KBM-7 (cell line): Measurements from ENCODE around the gene CLASRP.

Experiments used
- DNase-seq: peaks from one replicate; pipeline ENCODE4 v3.0.0-alpha.2; 2015
- in situ Hi-C: fragments of 300-500 bp; cut with MboI; formaldehyde crosslinking; loops from 2 replicates; pipeline ENCODE4 v1.14.3; 2020; ENCODE audit warnings: low sequenced_read_pairs, low pct_unique_long_range_greater_than_20kb, mixed read lengths

CLASRP gene

DNA sequence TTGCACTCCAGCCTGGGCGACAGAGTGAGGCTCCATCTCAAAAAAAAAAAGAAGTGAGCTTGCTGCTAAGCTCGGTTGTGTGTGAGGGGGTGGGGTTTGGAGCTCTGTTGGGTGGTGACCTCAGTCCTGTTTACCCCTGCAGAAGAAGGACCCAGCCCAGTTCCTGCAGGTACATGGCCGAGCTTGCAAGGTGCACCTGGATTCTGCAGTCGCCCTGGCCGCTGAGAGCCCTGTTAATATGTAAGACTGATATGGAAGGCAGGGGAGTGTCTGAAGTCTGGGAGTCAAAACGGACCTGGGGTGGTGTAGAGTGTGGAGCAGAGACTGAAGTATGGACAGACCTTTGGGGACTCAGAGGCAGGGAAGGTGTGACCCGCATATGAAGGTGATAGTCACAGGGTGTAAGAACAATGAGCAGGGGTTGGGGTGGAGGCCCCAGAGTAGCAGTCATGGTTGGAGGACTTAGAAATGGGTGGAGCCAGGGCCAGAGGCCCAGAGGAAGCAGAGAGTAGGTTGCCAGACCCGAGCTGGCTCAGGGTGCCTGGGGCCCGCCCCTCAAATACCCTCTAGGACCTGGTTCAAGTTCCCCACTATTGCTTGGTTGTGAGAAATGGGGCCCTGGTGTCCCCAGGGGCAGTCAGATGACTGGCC lies 13.2 kb downstream of the CLASRP start:
- DNase-seq: no peak
- in situ Hi-C loops: no loop called here

DNA sequence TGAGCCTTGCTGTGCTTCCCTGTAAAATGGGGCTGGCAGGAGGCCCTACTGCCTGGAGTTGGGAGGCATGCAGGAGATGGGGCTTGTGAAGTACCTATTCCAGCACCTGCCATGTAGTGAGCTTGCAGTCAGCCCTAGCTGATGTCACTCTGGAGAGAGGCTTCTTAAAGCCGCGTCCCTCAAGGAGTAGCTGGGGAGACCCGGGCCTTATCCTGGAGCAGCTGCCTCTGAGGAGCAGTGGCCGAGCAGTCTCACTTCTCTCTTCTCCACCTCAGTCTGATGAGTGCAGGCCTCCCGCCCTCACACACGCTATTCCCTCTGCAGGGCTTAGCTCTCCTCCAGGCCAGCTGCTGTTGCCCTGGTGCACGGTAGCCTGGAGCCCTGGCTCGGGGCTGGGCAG lies 18.0 kb downstream of the CLASRP start:
- DNase-seq: no peak
- in situ Hi-C loops: no loop called here

DNA sequence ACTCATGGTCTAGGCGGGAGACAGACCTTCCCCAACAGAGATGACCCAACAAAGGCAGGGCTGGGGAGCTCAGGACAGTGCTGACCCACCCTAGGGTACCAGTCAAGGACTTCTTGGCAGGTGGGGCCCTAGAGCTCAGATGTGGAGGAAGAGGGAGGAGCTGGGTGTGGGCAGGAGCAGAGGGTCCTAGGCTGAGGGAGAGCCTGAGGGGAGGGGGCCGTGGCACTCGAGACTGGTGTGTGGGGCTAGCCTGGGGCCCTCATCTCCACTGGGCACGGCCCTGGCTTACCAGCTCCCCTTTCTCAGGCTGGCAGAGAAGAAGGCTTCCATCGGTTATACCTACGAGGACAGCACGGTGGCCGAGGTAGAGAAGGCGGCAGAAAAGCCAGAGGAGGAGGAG lies 18.6 kb downstream of the CLASRP start:
- no peak for DNase-seq
- in situ Hi-C loops: no loop called here

DNA sequence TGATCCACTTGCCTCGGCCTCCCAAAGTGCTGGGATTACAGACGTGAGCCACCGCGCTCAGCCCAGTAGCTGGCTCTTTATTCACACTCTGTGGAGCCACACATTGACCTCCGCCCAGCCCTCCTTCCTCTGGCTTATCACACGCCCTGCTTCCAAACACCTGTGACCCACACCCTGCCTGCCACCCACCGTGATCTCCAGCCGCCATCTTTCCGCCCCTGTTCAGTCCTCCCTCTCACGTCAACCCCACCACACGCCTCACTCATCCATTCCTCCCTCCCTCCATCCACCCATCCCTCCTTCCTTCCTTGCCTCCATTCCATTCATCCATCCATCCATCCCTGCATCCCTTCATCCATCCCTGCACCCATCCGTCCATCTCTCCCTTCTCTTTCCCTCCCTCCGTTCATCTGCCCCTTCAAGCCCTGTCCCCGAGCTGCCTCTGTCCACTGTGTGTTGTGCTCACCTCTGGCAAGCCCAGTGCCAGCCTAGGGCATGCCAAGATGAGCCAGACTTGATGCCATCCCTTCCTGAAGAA lies 19.8 kb downstream of the CLASRP start:
- in situ Hi-C loops: no loop called here
- DNase-seq: no peak

DNA sequence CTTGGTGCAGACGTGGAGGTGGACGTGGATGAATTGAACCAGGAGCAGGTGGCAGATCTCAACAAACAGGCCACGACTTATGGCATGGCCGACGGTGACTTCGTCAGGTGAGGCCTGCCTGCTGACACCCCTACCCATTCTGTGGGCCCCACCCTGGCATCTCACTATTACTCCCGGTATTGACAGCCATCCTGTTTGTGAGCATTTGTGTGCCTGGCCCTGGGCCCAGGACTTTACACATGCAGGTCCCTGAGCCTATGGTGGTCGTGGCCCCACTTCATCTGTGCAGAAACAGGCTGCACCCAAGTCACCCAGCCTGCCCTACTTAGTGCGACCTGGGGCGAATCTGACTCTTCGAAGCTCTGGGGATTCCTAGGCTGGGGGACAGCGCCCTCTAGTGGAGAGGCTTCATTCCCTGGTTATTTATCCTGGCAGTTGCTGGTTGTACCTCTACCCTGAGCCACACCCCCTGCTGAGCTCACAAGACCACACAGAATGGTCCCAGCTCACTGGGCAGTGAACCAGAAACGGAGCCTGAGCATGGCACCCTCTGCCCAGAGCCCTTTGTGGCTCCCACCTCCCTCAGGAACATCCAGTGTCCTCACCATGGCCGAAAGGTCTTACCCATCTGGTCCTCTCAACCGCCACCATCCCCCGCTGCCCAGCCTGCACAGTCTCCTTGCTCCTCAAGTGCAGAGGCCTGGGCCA lies 20.6 kb downstream of the CLASRP start:
- in situ Hi-C loops: no loop called here

DNA sequence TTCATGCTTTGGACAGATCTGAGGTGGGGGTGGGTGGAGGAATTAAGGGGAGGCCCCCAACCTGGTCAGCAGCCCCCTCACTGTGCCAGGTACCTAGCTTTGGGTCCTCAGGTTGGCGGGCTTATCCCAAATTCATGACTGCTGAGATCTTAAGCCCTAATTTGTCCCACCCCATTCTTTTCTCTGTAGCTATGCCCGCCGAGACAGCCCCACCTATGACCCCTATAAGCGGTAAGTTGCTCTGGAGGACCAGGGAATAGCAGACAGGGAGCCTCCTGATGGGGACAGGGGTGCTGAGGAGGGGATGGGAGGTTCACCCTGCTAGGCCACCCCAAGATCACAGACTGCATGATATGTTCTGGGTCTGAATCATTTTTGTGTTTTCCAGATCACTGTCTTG lies 23.1 kb downstream of the CLASRP start:
- no peak for DNase-seq
- in situ Hi-C loops: no loop called here

More for the DNA sequence above, 20.6 kb downstream of the CLASRP start:
- DNase-seq: peak; percentile 84

DNA sequence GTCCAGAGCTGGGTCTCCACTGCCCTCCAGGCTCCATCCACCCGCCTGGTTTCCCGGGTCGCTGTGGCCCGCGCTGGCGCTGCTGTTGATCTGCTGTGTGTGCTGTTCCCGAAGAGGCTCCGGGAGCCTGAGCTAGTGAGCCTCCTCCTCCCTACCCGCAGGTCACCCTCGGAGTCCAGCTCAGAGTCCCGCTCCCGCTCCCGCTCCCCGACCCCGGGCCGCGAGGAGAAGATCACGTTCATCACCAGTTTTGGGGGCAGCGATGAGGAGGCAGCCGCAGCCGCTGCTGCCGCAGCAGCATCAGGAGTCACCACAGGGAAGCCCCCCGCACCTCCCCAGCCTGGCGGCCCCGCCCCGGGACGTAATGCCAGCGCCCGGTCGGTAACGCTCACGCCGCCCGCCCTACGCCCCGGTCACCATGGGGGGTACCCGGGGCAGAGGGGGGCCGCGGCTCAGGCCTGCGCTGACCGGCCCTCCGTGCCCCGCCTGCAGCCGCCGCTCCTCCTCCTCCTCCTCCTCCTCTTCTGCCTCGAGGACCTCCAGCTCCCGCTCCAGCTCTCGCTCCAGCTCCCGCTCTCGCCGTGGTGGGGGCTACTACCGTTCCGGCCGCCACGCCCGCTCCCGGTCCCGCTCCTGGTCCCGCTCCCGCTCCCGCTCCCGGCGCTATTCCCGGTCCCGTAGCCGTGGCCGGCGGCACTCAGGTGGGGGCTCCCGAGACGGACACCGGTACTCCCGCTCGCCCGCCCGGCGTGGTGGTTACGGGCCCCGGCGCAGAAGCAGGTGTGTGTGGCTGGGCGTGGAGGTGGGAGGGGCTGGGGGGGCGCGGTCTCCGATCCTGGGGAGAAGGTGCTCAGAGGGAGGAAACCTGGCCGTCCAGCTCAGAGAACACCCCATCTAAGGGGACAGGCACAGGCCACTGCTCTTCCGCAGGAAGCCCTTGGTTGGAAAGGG lies 25.3 kb downstream of the CLASRP start:
- in situ Hi-C loops: no loop called here
- DNase-seq: no peak

DNA sequence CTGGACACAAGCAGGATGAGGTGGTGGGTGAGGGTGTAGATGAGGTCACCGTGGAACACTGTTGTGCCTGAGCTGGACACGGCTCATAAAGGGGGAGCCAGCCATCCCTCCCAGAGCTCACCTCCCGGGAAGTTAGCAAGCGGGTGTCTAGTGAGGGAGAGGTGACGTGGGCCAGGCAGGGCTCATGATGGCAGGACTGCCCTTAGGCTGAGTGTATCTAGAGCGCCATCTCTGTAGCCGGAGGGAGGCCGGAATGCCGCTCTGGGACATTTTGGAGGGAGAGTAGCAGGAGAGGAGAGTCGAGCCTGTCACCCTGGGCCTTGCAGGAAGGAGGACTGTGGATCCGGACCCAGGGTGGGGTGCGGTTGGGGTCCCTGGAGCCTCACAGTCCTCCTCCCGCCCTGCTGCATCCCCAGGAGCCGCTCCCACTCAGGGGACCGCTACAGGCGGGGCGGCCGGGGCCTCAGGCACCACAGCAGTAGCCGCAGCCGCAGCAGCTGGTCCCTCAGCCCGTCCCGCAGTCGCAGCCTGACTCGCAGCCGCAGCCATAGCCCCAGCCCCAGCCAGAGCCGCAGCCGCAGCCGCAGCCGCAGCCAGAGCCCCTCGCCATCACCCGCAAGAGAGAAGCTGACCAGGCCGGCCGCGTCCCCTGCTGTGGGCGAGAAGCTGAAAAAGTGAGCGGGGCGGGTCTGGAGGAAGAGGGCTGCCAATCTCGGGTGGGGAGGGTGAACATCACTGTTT lies 28.2 kb downstream of the CLASRP start:
- no peak for DNase-seq
- in situ Hi-C loops: no loop called here

DNA sequence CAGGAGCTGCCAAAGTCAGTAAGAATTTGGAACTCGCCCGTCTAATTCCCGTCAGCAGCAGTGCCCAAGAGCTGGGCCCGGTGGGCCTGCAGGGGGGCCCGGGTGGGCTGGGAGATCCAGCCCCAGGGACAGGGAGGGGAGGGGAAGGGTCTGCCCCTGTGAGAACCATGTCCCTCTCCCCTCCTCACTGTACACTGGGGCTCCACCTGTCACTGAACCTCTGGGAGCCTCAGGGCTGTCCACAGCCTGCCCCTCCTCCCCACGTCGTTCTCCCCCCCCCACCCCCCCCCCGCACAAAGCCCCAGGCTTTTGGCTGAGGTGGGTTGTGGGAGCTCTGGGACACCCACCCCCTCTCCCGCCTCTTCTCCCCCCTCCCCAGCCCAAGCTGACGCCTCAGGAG lies 29.2 kb downstream of the CLASRP start:
- no peak for DNase-seq
- in situ Hi-C loops: no loop called here

DNA sequence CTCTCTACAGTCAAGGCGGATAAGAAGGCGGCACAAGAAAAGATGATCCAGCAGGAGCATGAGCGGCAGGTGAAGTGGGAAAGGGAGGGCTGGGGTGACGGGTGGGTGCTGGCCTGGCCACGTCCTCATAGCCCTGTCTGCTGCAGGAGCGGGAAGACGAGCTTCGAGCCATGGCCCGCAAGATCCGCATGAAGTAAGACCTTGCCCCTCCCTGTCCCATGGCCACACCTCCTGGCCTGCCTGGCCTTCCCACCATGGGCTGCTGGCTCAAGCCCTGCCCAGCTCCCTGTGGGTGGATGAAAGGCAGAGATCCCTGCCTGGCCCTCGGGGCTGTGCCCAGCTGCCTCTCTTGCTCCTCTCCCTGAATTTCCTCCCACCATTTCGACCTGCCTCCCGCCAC lies 30.2 kb downstream of the CLASRP start:
- in situ Hi-C loops: no loop called here
- DNase-seq: no peak

DNA sequence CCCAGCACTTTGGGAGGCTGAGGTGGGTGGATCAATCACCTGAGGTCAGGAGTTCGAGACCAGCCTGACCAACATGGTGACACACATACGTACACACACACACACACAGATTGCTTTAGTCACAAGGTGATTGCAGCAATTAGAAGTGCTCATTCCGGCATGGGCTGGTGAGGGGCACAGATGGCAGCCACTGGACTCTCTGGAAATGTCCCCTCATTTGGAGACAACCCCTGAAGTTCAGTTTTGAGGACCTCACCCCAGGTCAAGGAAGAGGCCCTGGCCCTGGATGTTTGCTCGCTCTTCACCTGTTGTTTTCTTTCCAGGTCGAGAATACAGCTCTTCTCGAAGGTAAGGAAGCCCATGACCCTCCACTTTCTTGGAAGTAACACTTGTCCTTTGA lies 31.4 kb downstream of the CLASRP start:
- in situ Hi-C loops: no loop called here
- no peak for DNase-seq

DNA sequence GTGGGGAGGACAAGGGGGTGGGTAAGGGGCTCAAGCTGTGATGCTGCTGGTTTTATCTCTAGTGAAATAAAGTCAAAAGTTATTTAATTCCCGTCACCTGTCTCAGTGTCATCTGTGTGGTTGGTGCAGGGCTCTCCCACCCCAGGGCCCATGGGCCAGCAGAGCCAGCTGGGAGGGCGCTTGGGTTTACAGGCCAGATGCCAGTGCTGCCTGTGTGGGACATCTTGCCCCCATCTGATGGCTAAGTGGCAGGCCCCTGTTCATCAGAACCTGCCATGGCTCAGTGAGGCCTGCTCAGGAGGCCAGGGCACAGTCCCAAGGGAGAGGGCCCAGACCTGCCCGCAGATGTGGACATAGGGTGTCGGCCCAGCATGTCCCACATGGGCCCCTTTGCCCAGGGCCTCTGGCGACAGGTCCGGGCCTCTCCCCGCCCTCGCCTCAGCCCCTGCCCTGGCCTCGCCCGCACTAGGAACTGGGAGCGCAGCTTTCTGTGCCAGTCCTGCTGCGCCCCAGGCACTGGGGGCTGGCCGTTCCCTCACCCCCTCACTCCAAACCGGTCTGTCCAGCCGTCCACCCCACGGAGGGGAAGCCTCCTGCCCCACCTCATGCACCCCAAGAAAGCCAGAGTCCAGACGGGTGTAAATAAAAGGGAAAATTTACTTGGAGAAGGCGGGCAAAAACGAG lies 32.2 kb downstream of the CLASRP start:
- no peak for DNase-seq
- in situ Hi-C loops: no loop called here

DNA sequence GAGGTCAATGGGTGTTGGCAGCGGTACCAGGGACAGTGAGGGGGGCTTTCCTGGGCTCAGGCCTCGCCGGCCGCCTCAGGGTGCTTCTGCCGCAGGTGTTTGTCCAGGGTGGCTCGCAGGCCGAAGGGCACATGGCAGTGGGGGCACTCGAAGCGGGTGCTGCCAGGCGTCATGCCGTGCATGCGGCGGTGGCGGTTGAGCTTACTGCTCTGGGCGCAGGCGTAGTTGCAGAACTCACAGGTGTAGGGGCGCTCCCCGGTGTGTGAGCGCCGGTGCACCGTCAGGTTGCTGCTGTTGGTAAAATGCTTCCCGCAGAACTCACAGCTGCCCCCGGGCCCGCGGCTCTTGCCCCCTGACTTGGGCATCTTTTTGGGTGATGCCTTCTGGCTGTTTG lies 32.7 kb downstream of the CLASRP start:
- DNase-seq: no peak
- in situ Hi-C loops: no loop called here

DNA sequence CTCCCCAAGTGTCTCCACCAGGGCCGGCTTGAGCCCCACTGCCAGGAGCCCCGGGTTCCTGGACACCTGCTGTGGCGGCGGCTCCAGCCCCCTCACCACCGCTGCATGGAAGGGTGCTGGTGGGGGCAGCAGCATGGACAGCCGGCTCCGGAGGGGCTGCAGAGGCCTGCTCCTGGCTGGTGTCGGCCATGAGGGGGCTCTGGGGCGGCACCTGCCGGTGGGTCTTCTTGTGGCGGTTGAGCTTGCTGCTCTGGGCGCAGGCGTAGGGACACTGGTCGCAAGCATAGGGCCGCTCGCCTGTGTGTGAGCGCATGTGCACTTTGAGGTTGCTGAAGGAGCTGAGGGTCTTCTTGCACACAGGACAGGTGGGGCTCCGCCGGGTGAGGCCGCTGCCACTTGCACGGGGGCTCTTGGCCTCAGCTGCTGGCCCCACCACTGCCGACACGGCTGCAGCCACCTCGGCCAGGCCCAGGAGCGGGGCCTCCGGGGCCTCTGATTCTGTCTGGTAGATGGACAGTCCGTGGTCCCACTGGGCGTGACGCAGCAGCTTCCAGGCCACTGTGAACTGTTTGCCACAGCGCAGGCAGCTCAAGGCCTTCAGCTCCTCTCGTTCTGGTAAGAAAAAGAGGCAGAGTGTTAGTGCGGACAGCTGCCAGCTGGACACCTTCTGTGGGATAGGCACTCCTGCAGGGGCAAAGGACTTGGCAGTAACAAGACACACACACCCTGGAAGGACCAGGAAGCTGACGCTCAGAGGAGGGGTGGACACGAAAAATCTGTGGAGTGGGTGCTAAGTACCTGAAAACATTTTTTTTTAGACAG lies 33.3 kb downstream of the CLASRP start:
- in situ Hi-C loops: no loop called here
- no peak for DNase-seq

DNA sequence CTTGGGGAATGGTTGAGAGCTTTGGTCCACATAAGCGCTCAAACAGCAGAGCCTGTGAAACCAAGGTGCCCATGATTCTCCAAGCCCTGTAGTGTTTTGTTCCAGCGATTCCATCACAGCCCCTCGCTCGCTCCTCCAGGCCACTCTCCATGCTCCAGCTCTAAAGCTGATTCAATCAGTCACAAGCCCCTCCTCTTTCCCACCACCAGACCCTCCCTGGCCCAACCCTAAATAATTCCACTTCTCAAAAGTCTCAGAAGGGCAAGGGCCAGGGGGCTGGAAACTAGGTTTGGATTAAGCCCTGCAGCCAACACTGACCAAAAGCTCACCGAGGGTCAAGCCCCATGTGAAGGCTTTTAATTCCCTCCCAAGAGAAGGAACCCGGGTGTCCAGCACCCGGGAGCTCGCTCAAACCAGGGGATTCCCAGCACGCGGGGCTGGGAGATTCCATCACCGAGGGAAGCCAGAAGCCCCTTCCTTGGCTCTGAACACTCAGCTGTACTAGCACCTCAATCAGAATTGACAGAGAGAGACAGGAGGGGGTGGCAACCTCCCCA lies 36.0 kb downstream of the CLASRP start:
- DNase-seq: peak; percentile 12

DNA sequence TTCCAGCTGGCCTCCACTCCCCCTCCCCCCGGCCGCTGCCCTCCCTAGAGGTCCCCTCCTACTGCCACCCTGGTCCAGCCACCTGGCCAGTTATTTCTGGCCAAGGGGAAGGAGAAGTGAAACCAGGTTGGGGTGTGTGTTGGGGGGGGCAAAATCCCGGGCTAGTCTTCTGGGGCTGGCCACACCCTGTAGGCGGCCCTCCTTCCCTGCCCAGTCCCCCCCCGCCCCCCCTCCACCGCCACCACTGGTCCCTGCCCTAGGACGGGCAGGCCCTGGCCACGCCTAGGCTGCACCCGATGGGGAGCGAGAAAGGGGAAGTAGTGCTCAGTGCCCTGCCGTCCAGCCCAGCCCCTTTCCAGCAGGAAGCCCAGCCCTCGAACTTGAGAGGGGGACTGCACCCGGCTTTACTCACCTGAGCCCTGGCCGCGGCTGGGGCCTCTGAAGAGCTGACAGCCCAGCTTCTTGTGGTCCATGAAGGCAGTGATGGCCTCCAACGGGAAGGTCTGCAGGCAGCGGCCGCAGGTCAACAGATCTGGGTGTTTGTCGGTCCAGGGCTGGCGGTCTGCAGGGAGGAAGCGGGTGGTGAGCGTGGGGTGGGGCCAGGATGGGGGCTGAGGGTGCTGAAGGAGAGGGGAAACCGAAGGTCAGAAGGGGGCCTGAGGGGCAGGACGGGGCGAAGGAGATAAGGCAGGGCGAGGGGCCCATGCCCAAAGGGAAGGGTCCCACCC lies 36.6 kb downstream of the CLASRP start:
- in situ Hi-C loops: no loop called here
- peak; percentile 90 for DNase-seq

More for the DNA sequence above, 36.0 kb downstream of the CLASRP start:
- in situ Hi-C loops: no loop called here
